Measurements from ENCODE around the gene LYRM4. TPM values are rescaled to one million over a fixed set of nuclear protein-coding genes. Genes with fewer than 3 reads are reported as not detected.

LYRM4 gene
- total RNA-seq, 4 donors from 2014 or later: 9.2 to 28.2 (median 14.2) TPM

DNA sequence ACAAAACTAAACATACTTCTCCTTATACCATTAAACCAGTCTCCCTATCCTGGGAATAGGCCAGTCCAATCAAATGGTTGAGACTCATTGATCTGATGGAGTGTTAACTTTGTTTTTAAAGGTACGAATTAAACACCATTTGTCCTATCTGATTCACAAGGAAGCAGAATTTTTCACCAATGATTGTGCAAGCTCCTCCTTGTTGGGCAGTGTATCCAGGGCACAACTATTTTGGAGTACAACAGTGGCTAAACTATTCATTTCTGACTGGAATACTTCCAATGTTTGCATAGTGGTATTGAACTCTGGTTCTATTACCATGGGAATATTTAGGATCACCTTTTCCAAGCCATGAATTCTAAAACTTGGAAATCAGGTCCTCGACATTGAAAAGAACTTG is 181.1 kb downstream of the LYRM4 start:
- Histone ChIP-seq H3K27ac (no peak overlapping the region), H3K4me3 (no peak overlapping the region), H3K9me3 (no peaks in the 10 kb centered on the region), H3K36me3 (no peaks in the 10 kb centered on the region), H3K4me1 (peaks cover 8 to 32% (median 9%) of the 10 kb centered on the region in 3 donors), H3K27me3 (peaks cover 0 to 10% (median 0%) of the 10 kb centered on the region in 4 donors)
- intact Hi-C loops (cut with DNase I): no loop called here
- TF ChIP-seq, protein P1, sequence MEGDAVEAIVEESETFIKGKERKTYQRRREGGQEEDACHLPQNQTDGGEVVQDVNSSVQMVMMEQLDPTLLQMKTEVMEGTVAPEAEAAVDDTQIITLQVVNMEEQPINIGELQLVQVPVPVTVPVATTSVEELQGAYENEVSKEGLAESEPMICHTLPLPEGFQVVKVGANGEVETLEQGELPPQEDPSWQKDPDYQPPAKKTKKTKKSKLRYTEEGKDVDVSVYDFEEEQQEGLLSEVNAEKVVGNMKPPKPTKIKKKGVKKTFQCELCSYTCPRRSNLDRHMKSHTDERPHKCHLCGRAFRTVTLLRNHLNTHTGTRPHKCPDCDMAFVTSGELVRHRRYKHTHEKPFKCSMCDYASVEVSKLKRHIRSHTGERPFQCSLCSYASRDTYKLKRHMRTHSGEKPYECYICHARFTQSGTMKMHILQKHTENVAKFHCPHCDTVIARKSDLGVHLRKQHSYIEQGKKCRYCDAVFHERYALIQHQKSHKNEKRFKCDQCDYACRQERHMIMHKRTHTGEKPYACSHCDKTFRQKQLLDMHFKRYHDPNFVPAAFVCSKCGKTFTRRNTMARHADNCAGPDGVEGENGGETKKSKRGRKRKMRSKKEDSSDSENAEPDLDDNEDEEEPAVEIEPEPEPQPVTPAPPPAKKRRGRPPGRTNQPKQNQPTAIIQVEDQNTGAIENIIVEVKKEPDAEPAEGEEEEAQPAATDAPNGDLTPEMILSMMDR (IDR thresholded peaks at IDR 0.05): no peak
- no peak for TF ChIP-seq POLR2A (IDR thresholded peaks at IDR 0.05)
- WGBS, 2 donors: 69 to 80% methylated on average over 2 of the region's 2 CpGs
- no peak for DNase-seq

DNA sequence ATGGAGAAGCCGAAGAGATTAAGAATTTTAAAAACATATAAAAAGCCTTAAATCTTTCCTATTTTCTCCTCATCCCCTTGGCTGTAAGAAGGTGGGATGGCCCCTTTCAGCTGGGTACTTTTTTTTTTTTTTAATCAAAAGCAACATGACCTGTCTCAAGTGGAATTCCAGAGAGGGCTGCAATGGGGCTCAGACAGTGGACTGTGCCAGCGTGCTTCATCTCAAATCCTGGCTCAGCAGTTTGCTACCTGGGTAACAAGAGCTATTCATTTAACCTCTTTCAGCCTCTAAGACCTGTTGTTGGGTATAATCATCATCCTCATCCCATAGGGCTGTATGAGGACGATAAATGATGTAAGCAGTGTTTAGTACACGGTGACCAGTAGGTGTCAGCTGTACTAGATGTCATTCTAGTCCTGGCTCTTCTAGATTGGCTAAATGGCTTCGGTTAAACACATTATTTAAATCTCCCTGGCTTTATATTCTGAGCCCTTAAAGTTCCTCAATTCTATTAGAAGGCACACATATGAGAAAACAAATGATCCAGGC is 182.6 kb downstream of the LYRM4 start:
- H3K36me3 ChIP-seq: no peaks in the 10 kb centered on the region
- no peak for DNase-seq
- H3K27me3 ChIP-seq: no peaks in the 10 kb centered on the region
- 40 to 48% methylated on average over 5 of the region's 5 CpGs for WGBS, 2 donors
- intact Hi-C loops (cut with DNase I): no loop called here
- H3K27ac ChIP-seq: no peak overlapping the region
- TF ChIP-seq, protein P1 (IDR thresholded peaks at IDR 0.05): peak in 1 of 6 experiments; percentile 35
- no peak for TF ChIP-seq POLR2A (IDR thresholded peaks at IDR 0.05)
- H3K4me1 ChIP-seq: peaks cover 0 to 17% (median 9%) of the 10 kb centered on the region in 3 donors
- H3K9me3 ChIP-seq: no peaks in the 10 kb centered on the region
- H3K4me3 ChIP-seq: no peak overlapping the region

DNA sequence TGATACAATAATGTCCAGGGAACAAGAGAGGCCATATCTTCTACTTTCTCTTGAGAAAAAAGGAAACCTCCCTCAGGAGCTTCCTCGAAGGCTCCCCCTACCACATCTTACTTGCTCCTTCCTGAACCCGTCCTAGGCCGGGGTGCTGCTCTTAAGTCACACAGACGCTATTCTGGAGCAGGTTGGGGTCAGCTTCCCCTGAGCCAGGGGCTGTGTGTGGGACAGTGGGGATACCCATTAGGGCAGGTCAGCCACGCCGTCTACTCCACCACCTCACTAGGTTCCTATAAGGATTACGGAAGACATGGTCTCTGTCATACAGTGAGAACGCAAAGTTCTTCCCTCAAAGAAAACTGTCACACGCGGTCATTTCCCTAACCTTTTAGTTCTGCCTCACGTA is 183.8 kb downstream of the LYRM4 start:
- no peaks in the 10 kb centered on the region for H3K9me3 ChIP-seq
- H3K36me3 ChIP-seq: no peaks in the 10 kb centered on the region
- no peak overlapping the region for H3K27ac ChIP-seq
- H3K27me3 ChIP-seq: no peaks in the 10 kb centered on the region
- no peak overlapping the region for H3K4me3 ChIP-seq
- no peak for DNase-seq
- TF ChIP-seq, protein P1 (IDR thresholded peaks at IDR 0.05): no peak
- TF ChIP-seq POLR2A (IDR thresholded peaks at IDR 0.05): no peak
- H3K4me1 ChIP-seq: peaks cover 0 to 4% (median 0%) of the 10 kb centered on the region in 3 donors
- WGBS, 2 donors: 86 to 88% methylated on average over 4 to 8 of the region's 11 CpGs
- intact Hi-C loops (cut with DNase I): no loop called here

- intact Hi-C loops (cut with DNase I): no loop called here
- TF ChIP-seq, protein P1 (IDR thresholded peaks at IDR 0.05): no peak
- no peak for TF ChIP-seq POLR2A (IDR thresholded peaks at IDR 0.05)
- H3K27me3 ChIP-seq: no peaks in the 10 kb centered on the region
- no peaks in the 10 kb centered on the region for H3K4me1 ChIP-seq
- H3K9me3 ChIP-seq: no peaks in the 10 kb centered on the region
- no peak for DNase-seq
- no peak overlapping the region for H3K27ac ChIP-seq
- H3K36me3 ChIP-seq: no peaks in the 10 kb centered on the region
- WGBS, 2 donors: 69 to 87% methylated on average over 3 of the region's 3 CpGs
- no peak overlapping the region for H3K4me3 ChIP-seq
These were observed 186.8 kb downstream of the LYRM4 start for GRCh38 chr6:5073992-5074391.

GRCh38 chr6:5072440-5072839 is 188.3 kb downstream of the LYRM4 start:
- H3K4me3 ChIP-seq: no peak overlapping the region
- no peaks in the 10 kb centered on the region for H3K36me3 ChIP-seq
- DNase-seq: no peak
- H3K9me3 ChIP-seq: no peaks in the 10 kb centered on the region
- no peaks in the 10 kb centered on the region for H3K4me1 ChIP-seq
- no peaks in the 10 kb centered on the region for H3K27me3 ChIP-seq
- no peak overlapping the region for H3K27ac ChIP-seq
- intact Hi-C loops (cut with DNase I): no loop called here
- WGBS, 2 donors: 84 to 85% methylated on average over 7 of the region's 7 CpGs
- no peak for TF ChIP-seq POLR2A (IDR thresholded peaks at IDR 0.05)
- TF ChIP-seq, protein P1 (IDR thresholded peaks at IDR 0.05): no peak

All from esophagus squamous epithelium (tissue), 5 donors.